SU-DHL-6 (cell line): ENCODE data around the gene RFTN1.
A peak's percentile ranks its signal among the peaks of the same experiment; 100 is the strongest.

Experiments
- H2AFZ ChIP-seq: fragments of 200-600 bp; sonication (generic); 2 replicates; pipeline ENCODE4 v1.6.1; 2014; ENCODE audit warnings: low read depth, mild to moderate bottlenecking, moderate library complexity, mixed read lengths, antibody characterized with exemption, low read length; ENCODE audit not compliant: severe bottlenecking
- H3F3A ChIP-seq: fragments of 200-600 bp; shearing (Covaris generic); 2 replicates; pipeline ENCODE4 v1.6.0; 2016; ENCODE audit warnings: antibody characterized with exemption, mild to moderate bottlenecking; ENCODE audit not compliant: insufficient read depth
- H3K27ac ChIP-seq: fragments of 200-600 bp; sonication (generic); 2 replicates; pipeline ENCODE4 v1.5.1; 2016; ENCODE audit warnings: low read depth, mild to moderate bottlenecking, low read length, moderate library complexity, mixed read lengths
- H3K27me3 ChIP-seq: fragments of 200-600 bp; sonication (generic), shearing (Covaris generic); 2 replicates; pipeline ENCODE4 v1.6.0; 2014; ENCODE audit warnings: mild to moderate bottlenecking, low read length
- H3K36me3 ChIP-seq: fragments of 200-600 bp; sonication (generic); 2 replicates; pipeline ENCODE4 v1.6.1; 2014; ENCODE audit warnings: mild to moderate bottlenecking, low read length, mixed read lengths
- H3K4me2 ChIP-seq: fragments of 300-600, 200-600 bp; shearing (Covaris generic), sonication (generic); 2 replicates; pipeline ENCODE4 v1.6.0; 2014; ENCODE audit warnings: low read length, low read depth, mild to moderate bottlenecking; ENCODE audit not compliant: poor library complexity, severe bottlenecking
- H3K4me3 ChIP-seq: fragments of 200-600 bp; sonication (generic); 2 replicates; pipeline ENCODE4 v1.5.1; 2014; ENCODE audit warnings: antibody characterized with exemption, low read length, mild to moderate bottlenecking, mixed read lengths; ENCODE audit not compliant: insufficient read depth, poor library complexity, severe bottlenecking
- H3K79me2 ChIP-seq: fragments of 200-600 bp; sonication (generic); 2 replicates; pipeline ENCODE4 v1.6.1; 2014; ENCODE audit warnings: mild to moderate bottlenecking, low read length, moderate library complexity; ENCODE audit not compliant: insufficient read depth
- H3K9ac ChIP-seq: fragments of 200-600 bp; sonication (generic); 2 replicates; pipeline ENCODE4 v1.7.0; 2014; ENCODE audit warnings: mild to moderate bottlenecking, low read length
- H3K9me2 ChIP-seq: fragments of 200-600 bp; sonication (generic); replicated peaks from 2 replicates; pipeline ENCODE4 v1.6.1; 2014; ENCODE audit warnings: low read length; ENCODE audit not compliant: insufficient read depth
- H3K9me3 ChIP-seq: fragments of 200-600 bp; sonication (generic); 2 replicates; pipeline ENCODE4 v1.6.1; 2014; ENCODE audit warnings: low read length, mixed read lengths; ENCODE audit not compliant: insufficient read depth
- H4K20me1 ChIP-seq: fragments of 200-600 bp; sonication (generic); 2 replicates; pipeline ENCODE4 v1.6.1; 2014; ENCODE audit warnings: low read depth, mild to moderate bottlenecking, antibody characterized with exemption, low read length, moderate library complexity, mixed read lengths
- CTCF ChIP-seq: fragments of 200-600 bp; sonication (generic); IDR thresholded peaks from one replicate; pipeline ENCODE4 v1.5.1; 2017; ENCODE audit warnings: antibody characterized with exemption, mild to moderate bottlenecking, low read length, moderate library complexity; ENCODE audit not compliant: insufficient read depth, poor library complexity, severe bottlenecking
- EZH2phosphoT487 ChIP-seq: fragments of 200-600 bp; sonication (generic), shearing (Covaris generic); conservative IDR thresholded peaks from 2 replicates; pipeline ENCODE4 v1.6.1; 2018; ENCODE audit warnings: mild to moderate bottlenecking, antibody characterized with exemption, low read length, moderate library complexity, mixed read lengths

RFTN1 gene

GRCh38 chr3:16399473-16399872 is 114.0 kb downstream of the RFTN1 start:
- H3K27ac ChIP-seq: peak overlapping the region; percentile 13; the same call in 1 of the 2 replicates
- H3K27me3 ChIP-seq: no peaks in the 10 kb centered on the region
- H3K36me3 ChIP-seq: peaks cover 60% of the 10 kb centered on the region
- no peaks in the 10 kb centered on the region for H3K9me2 ChIP-seq
- no peaks in the 10 kb centered on the region for H3K9me3 ChIP-seq
- no peak overlapping the region for H3K9ac ChIP-seq
- H2AFZ ChIP-seq: no peak overlapping the region
- no peak overlapping the region for H3K4me2 ChIP-seq
- H3K79me2 ChIP-seq: peaks cover 90% of the 10 kb centered on the region
- H3F3A ChIP-seq: peaks cover 29% of the 10 kb centered on the region
- TF ChIP-seq CTCF (no peak), EZH2phosphoT487 (no peak)
- no peak overlapping the region for H3K4me3 ChIP-seq
- H4K20me1 ChIP-seq: no peaks in the 10 kb centered on the region; the same call in 1 of the 2 replicates

DNA sequence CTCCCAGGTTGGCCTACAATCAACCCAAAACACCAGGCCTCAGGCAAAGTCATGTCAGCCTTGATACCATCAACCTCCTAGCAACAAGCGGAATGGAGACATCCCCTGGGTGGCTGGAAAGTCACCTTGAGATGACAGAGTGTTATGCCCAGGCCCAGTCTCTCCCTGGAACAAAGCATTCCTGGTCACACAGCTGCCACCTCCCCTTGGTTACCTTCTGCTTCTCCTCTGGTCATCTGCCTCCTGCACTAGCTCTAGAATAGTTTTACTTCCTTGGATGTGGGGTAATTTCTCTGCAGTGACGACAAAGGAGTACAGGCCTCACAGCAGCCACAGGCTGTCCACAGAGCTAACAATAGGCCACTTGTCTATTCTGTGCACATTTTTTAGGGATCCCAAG is 114.9 kb downstream of the RFTN1 start:
- H3F3A ChIP-seq: peaks cover 27% of the 10 kb centered on the region; the same call in 1 of the 2 replicates
- H3K27ac ChIP-seq: peak overlapping the region; percentile 13; the same call in 1 of the 2 replicates
- no peaks in the 10 kb centered on the region for H3K9me3 ChIP-seq
- H4K20me1 ChIP-seq: no peaks in the 10 kb centered on the region; the same call in 1 of the 2 replicates
- TF ChIP-seq EZH2phosphoT487: no peak
- TF ChIP-seq CTCF: no peak
- no peak overlapping the region for H2AFZ ChIP-seq
- H3K4me2 ChIP-seq: no peak overlapping the region
- H3K9ac ChIP-seq: no peak overlapping the region
- peaks cover 63% of the 10 kb centered on the region for H3K36me3 ChIP-seq
- H3K27me3 ChIP-seq: no peaks in the 10 kb centered on the region
- H3K9me2 ChIP-seq: no peaks in the 10 kb centered on the region
- no peak overlapping the region for H3K4me3 ChIP-seq
- H3K79me2 ChIP-seq: peaks cover 96% of the 10 kb centered on the region

DNA sequence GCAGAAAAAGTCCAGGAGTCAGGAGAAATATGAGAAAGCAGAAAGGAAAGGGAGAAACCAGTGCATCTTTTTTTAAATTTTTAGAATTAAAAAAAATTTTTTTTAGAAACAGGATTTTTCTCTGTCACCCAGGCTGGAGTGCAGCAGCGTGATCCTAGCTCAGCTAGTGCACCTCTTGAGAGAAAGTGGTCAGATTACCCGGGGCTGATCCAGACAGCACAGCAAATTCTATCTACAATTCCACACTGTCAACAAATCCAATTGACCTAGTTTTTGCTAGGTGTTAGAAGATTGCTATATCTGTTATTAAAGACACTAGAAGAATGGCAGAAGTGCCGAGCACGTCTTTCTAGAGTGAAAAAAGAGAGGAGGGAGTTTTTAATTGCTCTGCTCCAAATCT is 117.3 kb downstream of the RFTN1 start:
- no peak overlapping the region for H3K9ac ChIP-seq
- H3K36me3 ChIP-seq: peaks cover 62% of the 10 kb centered on the region
- peaks cover 33% of the 10 kb centered on the region for H3F3A ChIP-seq
- H4K20me1 ChIP-seq: no peaks in the 10 kb centered on the region
- H3K9me2 ChIP-seq: no peaks in the 10 kb centered on the region
- peak overlapping the region; percentile 24; the same call in 1 of the 2 replicates for H3K27ac ChIP-seq
- H3K9me3 ChIP-seq: no peaks in the 10 kb centered on the region
- H3K4me2 ChIP-seq: no peak overlapping the region
- no peaks in the 10 kb centered on the region for H3K27me3 ChIP-seq
- H3K4me3 ChIP-seq: no peak overlapping the region
- no peak overlapping the region for H2AFZ ChIP-seq
- H3K79me2 ChIP-seq: peaks cover 97% of the 10 kb centered on the region
- TF ChIP-seq CTCF: no peak
- no peak for TF ChIP-seq EZH2phosphoT487

DNA sequence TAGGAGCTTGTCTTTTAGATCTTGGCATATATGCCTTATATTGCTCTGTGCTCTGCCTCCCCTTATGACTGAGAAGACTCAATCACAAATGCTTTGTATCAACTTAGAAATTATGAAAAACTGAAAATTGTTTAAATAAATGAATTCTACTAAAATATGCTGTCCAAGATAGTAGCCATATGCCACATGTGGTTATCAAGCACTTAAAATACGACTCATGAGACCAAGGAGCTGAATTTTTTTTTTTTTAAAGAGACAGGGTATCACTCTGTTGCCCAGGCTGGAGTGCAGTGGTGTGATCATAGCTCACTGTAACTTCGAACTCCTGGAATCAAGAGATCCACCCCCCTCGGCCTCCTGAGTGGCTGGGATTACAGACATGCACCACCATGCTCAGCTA is 118.3 kb downstream of the RFTN1 start:
- Histone ChIP-seq H3K9ac (no peak overlapping the region), H3K4me3 (no peak overlapping the region), H4K20me1 (no peaks in the 10 kb centered on the region), H3K4me2 (no peak overlapping the region), H3K79me2 (peaks cover 97% of the 10 kb centered on the region), H3K9me2 (no peaks in the 10 kb centered on the region), H3K9me3 (no peaks in the 10 kb centered on the region), H3F3A (peaks cover 33% of the 10 kb centered on the region), H3K27me3 (no peaks in the 10 kb centered on the region), H3K36me3 (peaks cover 68% of the 10 kb centered on the region), H3K27ac (peak overlapping the region; percentile 24; the same call in 1 of the 2 replicates), H2AFZ (no peak overlapping the region)
- TF ChIP-seq EZH2phosphoT487: no peak
- TF ChIP-seq CTCF: no peak
